ENCODE measurements around the gene TOMM40L.
A peak's percentile ranks its signal among the peaks of the same experiment; 100 is the strongest.

Gene TOMM40L

DNA sequence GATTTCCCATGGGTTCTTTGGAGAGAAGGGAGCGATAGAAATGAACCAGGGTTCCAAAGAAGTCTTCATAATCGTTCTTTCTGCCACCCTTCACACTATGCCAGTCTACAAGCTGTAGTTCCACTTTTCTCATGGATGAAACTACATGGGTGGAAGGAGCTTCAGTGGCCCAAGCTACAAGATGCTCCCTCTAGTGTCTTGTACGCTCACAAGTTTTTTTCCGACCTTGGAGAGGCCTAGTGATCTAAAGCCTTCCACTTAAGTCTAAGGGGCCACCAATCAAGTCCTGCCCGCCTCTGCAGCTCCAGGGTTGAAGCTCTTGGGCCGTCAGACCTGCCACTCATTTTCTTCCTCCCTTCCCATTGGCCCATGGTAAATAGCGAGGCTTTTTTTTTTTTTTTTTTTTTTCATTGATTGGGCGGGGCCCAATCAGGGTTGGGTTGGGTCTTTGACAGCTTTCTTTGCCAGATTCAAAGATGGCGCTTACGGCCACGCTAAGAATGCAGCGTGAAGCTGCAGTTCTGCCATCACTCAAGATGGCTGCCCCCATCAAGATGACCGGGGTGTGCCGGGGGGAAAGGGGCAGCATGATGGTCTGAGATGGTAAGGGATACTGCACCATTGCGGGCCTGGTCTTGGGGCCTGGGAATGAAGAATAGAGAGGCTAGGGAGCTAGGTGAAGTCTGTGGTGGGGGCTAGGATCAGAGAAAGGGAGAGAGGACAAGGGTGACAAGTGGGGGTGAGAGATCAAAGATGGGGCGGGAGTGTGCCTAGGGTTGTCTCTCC, at the start of gene TOMM40L:
Gene TOMM40L, plus strand, starts transcription at position 527 of the 786 bp plus-strand sequence. CDS start 430 bp downstream, outside the sequence.
- peak; percentile 75 to 93 for DNase-seq

DNA sequence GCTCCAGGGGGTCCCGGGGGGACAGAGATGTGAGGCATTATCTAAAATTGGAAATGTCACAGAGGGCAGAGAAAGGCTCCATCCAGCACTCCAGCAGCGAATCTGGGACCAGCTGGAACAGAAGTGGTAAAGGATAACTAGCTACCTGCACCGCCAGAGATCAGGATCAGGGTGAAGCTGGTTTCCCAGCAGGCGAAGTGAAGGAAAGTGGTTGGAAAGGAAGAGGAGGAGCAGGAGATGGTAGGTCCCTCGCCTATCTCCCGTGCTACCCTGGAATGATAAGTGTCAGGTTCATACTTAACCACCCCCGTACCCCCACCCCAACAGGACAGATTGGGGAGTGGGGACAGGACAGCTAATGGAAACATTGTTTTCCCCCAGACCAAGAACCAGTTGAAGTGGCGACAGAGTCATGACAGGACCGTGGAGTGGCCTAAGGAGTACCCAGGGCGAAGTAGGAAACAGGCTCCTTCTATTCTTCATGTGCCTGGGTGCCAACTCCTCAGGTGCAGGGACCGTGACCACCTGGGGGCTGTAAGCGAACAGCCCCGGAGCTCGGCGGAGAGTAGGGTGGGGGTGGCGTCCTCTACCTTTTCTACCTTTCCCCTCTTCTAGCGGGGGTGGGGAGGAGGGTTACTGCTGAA, 49.3 kb upstream of the TOMM40L start:
- DNase-seq: no peak

DNA sequence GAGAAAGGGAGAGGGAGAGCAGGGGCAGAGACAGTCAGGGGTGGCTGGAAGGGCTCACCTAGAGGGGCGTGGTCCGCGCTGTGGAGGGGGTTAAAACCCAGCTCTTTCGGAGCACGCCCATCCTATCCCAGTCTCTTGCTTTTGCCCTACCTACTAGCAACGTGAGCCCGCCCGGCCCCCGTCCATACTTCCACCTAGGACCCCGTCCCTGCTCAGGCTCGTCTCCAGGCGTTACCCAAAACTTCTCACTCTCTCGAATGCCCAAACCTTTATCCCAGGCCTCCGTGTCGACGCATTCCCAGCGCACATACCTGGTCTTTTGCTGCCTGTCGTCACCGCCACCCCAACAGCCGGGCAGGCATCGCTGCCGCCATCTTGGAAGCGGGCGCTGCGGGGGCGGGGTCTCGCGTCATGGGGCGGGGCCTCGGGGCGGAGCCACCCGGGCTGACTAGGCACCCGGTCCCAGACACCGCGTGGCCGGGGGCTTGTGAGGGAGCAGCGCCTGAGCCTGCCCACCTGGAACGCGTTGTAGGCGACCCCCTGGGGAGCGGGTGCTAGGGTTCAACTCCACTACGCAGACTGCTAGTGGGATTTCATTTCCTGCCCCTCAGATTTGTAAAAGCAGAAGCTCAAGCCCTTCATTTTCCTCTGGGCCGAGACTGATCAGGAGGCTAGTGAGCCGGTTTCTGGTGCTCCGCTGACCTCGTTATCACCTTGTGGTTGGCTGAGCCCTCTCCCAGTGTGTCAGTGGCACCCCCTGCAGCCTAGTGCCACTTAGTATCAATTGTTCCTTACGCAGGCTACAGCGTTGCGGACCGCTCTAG, 48.5 kb upstream of the TOMM40L start, which contains the start of gene B4GALT3:
Gene B4GALT3, minus strand, starts transcription at position 396 of the 824 bp plus-strand sequence. CDS start 1,447 bp downstream, outside the sequence.
- peak; percentile 92 to 99 for DNase-seq

DNA sequence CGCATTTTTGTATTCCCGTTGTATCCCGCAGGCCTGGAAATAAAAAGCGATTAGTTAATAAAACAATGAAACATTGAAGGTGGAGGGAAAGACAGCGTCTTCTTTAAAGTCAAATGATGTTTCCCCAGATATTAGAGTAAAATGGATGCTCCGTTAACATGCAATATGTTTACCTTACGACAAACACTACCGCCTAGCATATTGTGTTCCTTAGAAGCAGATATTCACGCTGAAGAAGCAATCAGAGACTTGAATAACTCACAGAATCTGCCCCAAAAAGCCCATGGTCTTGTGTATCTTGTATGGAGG, 48.0 kb upstream of the TOMM40L start:
- DNase-seq: no peak

DNA sequence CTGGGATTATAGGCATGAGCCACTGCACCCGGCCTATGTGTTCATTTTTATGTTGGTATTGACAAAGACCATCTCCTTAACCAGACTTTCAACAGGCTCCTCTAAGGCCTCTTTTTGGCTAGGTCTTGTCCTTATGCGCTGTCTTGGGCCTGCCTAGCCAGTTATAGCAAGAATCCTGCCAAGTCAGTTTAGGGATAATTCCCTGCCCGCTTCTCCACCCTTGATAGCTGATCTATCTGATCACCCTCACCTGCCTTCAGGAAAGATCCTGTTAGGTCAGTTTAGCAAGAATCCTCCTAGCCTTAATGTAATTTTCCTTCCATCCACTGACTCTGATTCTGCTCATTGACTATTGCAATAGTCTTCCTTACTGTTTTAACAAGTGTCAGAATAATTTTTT, 46.2 kb upstream of the TOMM40L start:
- DNase-seq: no peak

DNA sequence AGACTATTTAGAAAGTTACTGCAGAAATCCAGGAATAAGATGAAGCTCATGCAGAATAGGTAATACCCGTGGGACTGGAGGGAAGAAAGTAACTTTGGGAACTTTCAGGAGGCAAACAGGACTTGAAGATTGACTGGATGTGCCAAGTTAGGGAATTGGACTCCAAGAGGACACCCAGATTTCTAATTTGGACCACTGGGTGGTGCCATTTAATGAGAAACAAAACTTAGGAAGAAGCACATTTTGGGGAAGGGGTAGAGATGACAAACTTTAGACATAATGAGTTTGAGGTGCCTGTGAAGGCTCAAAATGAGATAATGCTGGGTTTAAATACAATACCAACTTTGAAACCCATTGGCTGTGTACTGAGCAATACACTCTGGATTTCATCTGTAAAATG, 45.2 kb upstream of the TOMM40L start:
- DNase-seq: no peak

DNA sequence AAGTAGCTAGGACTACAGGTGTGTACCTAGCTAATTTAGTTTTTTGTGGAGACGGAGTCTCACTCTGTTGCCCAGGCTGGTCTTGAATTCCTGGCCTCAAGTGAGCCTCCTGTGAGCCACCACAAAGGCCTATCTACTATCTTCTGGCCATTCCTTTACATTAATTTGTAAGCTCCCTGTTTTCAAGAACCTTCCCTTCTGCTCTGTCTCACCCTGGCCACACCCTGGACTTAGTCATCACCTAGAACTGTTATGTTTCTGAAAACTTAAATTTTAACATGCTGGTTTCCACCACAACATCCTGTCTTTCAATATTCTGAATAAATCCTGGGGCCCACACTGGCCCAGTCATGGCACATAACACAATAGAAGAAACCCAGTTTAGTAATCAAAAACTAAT, 43.6 kb upstream of the TOMM40L start:
- DNase-seq: peak; percentile 43 to 71

DNA sequence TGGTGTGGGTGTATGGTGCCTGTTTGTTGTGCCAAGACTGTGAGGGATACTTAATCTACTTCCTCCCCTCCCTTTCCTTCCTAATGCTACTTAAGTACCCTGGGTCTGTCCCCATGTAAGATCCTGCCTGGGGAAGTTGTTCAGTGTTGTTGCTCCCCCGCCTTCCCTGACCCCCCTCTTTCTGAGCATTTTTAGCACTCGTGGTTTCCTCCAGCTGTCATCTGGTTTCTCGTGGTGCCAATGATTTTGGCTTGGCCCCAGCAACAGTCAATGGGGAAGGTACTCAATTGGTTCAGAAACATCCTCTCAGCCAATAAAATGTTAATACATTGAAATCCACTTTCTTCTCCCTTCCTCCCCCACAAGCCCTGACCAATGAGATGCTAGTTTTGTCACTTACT, 40.6 kb upstream of the TOMM40L start:
- peak; percentile 37 to 62 for DNase-seq

DNA sequence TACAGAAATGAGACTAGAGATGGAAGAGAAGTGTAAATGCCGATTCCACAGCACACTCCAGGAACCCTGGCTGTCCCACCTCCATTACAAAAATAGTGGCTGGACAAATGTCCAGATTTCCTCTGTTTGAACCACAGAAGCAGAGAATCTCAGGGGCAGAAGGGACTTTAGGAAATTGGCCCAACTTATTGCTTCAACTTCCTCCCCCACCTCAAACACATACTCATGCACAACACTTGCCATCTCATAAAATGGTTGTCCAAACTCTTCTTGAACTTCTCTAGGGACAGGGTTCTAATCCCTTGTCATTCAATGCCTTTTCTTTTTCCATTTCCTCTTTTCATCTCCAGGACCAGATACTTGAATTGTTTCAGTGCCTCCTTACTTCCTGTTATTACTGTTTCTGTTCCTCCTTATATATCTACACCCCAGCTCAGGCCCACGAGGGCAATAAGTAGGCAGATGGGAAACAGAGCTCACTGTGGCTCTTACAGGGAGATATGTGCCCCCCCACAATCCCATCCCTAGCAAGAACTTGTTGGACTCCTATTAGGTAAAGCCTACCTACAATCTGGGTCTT, 40.0 kb upstream of the TOMM40L start:
- no peak for DNase-seq

DNA sequence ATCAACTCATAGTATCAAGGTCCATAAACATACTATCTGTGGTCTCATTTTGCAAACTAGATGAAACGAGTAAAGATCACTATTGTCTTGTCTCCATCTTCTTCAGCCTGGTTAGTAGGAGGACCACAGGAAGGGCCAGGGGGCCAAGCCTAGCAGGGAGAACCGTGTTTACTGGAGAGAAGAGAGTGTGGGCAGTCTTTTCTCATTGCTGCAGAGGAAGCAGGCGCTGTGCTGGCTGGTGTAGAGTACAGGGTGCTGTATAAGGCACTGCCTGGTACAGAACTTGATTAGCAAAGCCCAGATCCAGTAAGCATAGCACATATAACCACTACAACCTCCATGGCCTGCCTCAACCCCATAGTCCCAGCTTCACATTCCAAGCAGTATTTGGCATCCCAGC, 38.5 kb upstream of the TOMM40L start:
- no peak for DNase-seq

DNA sequence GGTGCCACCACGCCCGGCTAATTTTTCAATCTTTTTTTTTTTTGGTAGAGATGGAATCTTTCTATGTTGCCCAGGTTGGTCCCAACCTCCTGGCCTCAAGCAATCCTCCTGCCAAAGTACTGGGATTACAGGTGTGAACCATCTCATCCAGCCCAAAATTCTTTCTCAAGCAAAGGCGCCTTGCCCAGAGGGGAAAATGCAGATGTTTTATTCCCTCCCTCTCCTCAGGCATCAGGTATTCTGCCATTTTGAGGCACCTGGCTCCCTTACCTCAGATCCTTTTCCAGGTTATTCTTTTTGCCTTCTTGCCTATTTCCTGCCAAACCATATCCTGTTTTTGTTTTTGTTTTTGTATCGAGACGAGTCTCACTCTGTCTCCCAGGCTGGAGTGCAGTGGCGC, 37.5 kb upstream of the TOMM40L start:
- no peak for DNase-seq

DNA sequence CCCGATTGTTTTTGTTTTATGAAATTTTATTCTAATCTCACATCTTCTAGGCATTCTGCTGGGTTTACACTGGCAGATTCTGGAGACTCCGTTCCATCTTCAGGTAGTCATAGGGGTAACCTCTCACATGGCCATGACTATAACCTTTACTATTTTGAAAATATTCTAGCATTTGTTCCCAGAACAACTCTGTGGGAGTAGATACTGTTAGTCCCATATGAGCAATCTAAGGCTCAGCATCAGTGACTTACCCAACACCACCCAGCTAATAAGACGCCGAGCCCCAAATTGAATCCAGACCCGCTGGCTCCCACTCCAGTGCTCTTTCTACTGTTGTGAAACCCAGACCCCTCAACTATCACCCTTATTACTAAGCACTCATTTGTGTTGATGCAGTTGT, 36.8 kb upstream of the TOMM40L start:
- no peak for DNase-seq

DNA sequence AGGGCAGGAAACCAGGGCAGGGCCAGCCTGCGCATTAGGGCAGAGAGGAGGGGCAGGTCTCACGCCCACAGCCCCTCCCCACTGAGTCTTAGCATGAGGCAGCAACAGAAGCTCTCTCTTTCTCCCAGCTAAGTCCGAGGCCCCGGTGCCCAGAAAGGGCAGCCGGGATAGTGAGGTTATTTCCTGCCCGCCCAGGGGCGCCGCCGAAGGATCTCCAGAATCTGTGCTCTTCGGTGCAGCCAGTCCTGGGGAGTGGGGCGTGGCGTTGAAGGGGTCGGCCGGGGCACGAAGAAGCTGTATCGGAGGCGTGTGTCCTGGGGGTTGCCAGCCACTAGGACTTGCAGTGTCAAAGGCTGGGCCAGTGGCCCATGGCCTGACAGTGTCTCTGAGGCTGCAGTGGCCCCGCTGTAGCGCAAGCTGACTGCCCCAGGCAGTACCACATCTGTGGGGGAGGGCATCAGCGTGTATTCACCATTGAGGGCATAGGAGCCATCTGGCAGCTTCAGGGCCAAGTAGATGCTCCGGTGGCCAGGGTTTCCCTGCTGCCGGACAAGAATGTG, 34.8 kb upstream of the TOMM40L start:
- no peak for DNase-seq

DNA sequence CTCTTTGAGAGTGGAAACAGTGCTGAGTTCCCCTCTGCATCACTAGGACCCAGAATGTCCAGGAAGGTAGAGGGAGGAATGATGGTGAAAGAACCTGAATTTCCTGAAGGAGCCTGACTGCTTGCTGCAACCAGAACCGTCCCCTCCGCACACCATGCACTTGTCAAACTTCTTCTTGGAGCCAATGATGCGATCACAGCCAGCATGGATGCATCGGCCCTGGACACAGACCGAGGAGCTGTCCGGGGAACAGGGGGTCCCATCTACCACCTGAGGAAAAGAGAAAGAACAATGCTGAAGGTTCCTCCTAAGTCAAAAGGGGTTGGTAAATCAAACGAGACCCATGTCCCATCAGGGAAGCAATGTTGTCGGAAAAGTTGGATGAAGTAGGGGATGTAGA, 33.9 kb upstream of the TOMM40L start:
- no peak for DNase-seq

DNA sequence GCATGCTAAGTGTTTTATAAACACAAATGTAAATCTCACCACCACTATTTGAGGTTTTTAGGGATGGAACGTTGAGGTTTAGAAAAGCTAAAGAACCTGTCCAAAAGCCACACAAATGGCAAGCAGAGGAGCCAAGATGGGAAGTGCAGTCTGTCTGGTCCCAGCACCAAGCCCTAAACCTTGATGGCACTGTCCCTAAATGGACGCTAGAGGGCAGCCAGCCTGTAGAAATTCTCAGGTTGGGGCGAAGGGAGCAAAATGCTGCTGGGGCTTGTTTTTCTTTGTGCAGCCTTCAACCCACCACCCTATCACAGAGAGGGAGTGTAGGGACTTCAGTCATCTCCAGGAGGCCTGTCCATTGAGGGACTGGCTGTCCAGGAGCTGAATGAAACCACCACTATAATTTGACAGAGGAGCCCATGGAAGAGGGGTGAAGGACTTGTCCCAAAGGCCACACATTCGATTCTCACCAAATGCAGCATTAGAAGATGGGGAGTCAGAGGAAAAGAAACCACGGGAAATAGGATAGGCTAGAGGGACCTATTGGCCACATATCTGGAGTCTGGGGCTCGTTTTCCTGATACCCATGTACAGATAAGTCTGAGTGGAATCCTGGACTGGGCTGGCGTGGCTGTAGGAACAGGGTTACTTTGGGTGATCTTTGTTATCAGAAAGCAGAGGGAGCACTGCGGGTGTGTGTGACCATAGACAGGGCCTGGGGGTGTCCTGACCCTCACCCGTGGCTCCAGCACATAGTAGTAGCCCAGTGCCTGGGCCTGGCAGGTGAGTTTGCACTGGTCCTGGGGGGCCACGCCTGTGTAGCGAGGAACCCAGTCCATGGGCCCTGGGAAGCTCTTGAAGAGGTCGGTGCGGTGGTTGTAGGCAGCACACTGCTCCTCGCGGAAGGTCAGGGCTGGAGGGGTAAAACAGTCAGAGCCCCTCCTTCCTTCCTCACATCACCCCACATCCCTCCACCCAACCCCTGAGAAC, 33.1 kb upstream of the TOMM40L start:
- DNase-seq: peak; percentile 49 to 61

DNA sequence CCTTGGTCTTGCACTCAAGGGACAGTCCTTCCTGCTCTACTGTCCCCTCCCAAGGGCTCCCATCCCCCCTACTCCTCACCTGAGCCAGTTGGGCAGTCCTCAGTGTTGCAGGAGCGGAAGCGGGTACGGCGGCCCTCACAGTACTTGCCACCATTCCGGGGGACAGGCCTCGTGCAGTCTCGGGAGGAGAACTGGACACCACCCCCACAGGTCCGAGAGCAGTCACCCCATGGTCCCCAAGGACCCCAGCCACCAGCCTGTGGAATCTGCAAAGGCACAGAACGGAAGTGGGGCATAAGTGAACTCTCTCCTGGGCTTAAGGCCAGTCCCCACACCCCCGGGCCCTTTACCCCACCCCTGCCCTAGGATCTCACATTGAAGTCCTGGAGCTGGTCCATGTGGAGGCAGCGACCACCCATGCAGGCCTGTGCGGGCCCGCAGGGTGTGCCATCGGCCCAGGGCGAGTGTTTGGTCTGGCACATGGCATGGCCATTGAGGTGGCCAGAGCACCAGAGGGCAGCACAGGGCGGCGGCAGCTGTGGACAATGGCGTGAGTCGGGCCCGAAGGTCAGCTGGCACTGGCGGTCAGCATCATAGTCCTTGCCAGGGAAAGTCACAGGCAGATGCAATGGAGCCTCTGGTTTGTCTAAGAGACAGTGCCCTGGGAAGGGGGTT, 32.2 kb upstream of the TOMM40L start:
- no peak for DNase-seq

DNA sequence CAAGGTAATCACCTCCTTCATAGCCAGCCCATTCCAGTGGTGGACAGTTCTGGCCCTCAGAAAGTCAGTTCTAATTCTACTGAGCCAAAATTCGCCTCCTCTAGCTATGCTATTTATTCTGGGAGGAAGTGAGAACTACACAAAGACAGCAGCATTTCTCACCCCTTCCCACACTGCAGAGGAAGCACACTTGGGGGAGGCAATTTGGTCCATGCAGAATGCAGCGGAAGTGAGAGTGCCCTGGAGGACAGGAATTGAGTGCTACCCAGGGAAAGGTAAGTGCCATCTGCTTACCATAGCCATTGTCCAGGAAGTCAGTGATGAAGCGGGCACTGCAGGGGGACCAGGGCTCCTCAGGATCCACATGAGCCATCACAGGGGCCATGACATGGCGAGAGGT, 30.7 kb upstream of the TOMM40L start:
- no peak for DNase-seq

DNA sequence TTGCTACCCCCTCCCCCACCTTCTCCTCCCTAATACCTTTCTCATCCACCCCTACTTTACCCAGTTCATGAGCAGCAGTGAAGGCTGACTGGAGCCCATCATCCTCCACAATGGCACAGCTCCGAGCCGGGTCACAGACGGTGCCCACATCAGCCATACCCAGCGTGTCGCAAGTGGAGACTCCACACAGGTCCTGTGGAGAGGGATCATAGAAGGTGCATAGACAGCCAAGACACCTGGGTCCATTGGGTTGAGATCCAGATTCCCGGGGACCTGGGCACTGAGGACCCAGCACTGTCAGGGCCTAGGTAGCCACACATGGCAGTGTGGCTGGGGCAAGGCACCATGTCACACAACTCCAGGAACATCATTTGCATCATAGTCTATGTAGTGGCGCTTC, 29.7 kb upstream of the TOMM40L start:
- DNase-seq: no peak

DNA sequence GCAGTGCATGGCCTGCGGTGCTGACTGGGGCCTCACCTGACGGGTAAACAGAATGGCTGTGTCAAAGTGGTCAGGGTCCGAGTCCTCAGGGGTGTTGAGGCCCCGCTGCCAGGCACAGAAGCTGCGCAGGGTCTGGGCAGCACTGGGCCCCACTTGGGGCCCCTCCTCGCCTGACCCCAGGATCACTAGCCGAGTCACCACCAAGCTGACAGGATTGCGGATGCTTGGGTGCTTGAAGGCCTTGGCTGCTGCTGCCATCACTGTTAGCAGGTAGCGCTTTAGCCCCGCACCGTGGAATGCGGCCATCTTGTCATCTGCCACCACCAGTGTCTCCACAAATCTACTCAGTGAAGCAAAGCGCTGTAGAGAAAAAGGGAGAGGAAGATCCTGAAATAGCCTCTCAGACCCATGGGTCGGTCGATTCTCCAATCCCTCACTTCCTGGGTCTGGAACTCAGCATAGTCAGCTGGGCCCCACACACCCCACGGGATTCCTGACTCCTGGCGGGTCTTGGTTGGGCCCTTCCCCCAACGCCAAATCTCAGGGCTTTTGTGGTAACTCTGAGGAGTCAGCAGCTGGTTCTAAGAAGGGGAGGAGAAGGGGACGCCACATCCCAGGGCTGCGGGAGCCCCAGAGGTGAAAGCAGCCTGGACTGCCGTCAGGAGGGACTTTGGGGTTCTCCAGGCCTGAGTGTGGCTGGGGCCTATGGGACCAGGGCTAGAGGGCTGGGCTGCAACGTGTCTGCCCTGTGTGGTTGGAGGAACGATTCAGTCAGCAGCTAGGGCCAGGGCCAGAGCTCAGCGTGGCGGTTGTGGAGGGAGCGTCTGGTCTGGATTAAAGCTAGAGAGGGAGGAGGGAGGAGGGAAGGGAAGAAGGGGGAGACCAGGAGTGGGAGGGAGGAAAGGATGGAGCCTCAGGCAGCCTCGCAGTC, 29.1 kb upstream of the TOMM40L start:
- no peak for DNase-seq

All from stimulated activated CD4-positive, alpha-beta T cell treated with anti-CD3 and anti-CD28 coated beads, Interleukin-4, amount 100 ng/mL, for 4 hours (primary cell).